Measurements from ENCODE around the gene STX18. TPM values are rescaled to one million over a fixed set of nuclear protein-coding genes. Genes with fewer than 3 reads are reported as not detected.

Gene STX18
- total RNA-seq, 4 donors from 2014 or later: 23.8 to 42.1 (median 27.2) TPM

DNA sequence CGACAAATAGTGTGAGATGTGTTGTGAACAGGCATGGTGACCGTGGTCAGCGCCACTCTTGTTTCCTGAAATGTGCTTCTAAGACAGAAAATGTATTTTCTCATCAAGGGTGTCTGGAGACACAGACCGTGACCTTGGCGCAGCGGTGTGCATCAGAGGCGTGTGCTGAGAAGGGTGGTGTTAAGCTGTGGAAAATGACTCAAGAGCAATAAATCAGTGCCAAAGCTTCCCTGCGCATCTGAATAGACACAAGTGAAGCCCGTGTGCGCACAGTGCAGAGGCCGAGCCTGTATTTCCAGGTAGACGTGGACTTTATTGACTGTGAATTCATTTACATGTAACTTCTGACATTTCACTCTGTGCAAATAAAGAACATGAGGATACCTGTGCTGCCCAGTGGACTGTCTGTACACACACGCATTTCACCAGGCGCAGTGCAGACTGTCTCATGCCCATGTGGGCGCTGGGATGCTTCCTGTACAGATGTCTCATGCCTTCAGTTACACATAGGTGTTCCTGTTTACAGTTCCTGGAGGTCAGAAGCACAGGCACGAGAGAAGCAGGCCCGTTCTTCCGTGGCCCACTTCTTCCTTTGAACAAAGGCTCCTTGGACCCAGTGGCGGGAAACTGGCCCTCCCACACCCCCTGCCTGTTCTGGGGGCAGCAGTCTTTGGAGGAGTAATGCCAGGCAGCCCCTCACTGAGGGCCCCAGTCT is 123.0 kb downstream of the STX18 start:
- Histone ChIP-seq H3K9me3 (no peaks in the 10 kb centered on the region), H3K36me3 (peaks cover 33 to 40% of the 10 kb centered on the region in 2 donors), H3K27me3 (no peaks in the 10 kb centered on the region), H3K27ac (no peak overlapping the region), H3K4me1 (no peaks in the 10 kb centered on the region), H3K4me3 (replicated peaks in 1 of 3) (no peak overlapping the region)
- no peak for DNase-seq
- intact Hi-C loops (cut with DNase I): no loop called here
- TF ChIP-seq POLR2A (IDR thresholded peaks at IDR 0.05): no peak
- TF ChIP-seq, protein P1, sequence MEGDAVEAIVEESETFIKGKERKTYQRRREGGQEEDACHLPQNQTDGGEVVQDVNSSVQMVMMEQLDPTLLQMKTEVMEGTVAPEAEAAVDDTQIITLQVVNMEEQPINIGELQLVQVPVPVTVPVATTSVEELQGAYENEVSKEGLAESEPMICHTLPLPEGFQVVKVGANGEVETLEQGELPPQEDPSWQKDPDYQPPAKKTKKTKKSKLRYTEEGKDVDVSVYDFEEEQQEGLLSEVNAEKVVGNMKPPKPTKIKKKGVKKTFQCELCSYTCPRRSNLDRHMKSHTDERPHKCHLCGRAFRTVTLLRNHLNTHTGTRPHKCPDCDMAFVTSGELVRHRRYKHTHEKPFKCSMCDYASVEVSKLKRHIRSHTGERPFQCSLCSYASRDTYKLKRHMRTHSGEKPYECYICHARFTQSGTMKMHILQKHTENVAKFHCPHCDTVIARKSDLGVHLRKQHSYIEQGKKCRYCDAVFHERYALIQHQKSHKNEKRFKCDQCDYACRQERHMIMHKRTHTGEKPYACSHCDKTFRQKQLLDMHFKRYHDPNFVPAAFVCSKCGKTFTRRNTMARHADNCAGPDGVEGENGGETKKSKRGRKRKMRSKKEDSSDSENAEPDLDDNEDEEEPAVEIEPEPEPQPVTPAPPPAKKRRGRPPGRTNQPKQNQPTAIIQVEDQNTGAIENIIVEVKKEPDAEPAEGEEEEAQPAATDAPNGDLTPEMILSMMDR (IDR thresholded peaks at IDR 0.05): no peak
- 83 to 87% methylated on average over 19 of the region's 19 CpGs for WGBS, 2 donors

DNA sequence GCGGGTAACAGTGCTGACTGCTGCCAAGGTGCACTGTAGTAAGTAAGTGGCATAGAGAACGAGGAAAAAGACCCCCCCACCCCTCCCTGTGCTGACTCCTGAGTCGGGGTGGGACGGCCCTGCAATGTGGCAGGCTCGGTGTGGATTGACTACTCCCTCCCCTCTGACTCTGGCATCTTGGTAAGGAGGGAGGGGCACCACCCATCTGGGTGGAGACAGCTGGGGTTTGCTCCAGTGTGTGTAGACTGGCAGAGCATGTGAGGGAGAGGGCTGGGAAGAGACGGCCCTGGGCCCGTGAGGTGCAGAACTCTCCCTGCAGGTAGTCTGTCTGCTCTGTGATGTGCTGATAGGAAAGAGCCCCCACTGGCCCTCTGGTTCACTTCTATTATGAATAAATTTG is 124.0 kb downstream of the STX18 start:
- Histone ChIP-seq H3K27me3 (no peaks in the 10 kb centered on the region), H3K9me3 (no peaks in the 10 kb centered on the region), H3K4me1 (no peaks in the 10 kb centered on the region), H3K4me3 (replicated peaks in 1 of 3) (no peak overlapping the region), H3K36me3 (peaks cover 32 to 40% of the 10 kb centered on the region in 2 donors), H3K27ac (no peak overlapping the region)
- 72% methylated on average over 4 to 7 of the region's 7 CpGs for WGBS, 2 donors
- intact Hi-C loops (cut with DNase I): no loop called here
- TF ChIP-seq, protein P1 (IDR thresholded peaks at IDR 0.05): no peak
- no peak for TF ChIP-seq POLR2A (IDR thresholded peaks at IDR 0.05)
- DNase-seq: no peak

DNA sequence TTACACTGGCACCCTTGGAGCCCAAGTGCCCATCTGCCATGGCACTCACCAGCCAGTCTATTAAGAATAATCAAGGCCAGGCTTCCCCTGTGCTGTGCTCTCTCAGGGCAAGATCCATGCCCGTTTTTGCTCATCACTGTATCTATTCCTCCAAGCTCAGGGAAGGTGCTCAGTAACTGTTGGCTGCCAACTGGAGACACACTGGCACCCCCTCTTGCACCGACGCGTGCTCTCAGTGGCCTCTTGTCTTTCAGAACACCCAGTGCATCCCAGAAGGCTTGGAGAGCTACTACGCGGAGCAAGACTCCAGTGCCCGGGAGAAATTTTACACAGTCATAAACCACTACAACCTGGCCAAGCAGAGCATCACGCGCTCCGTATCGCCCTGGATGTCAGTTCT is 124.9 kb downstream of the STX18 start:
- no peaks in the 10 kb centered on the region for H3K4me1 ChIP-seq
- H3K4me3 ChIP-seq (replicated peaks in 1 of 3): no peak overlapping the region
- 90 to 94% methylated on average over 11 of the region's 11 CpGs for WGBS, 2 donors
- H3K36me3 ChIP-seq: peaks cover 27 to 38% of the 10 kb centered on the region in 2 donors
- DNase-seq: no peak
- intact Hi-C loops (cut with DNase I): no loop called here
- H3K27me3 ChIP-seq: no peaks in the 10 kb centered on the region
- TF ChIP-seq, protein P1 (IDR thresholded peaks at IDR 0.05): no peak
- no peak for TF ChIP-seq POLR2A (IDR thresholded peaks at IDR 0.05)
- no peaks in the 10 kb centered on the region for H3K9me3 ChIP-seq
- no peak overlapping the region for H3K27ac ChIP-seq

DNA sequence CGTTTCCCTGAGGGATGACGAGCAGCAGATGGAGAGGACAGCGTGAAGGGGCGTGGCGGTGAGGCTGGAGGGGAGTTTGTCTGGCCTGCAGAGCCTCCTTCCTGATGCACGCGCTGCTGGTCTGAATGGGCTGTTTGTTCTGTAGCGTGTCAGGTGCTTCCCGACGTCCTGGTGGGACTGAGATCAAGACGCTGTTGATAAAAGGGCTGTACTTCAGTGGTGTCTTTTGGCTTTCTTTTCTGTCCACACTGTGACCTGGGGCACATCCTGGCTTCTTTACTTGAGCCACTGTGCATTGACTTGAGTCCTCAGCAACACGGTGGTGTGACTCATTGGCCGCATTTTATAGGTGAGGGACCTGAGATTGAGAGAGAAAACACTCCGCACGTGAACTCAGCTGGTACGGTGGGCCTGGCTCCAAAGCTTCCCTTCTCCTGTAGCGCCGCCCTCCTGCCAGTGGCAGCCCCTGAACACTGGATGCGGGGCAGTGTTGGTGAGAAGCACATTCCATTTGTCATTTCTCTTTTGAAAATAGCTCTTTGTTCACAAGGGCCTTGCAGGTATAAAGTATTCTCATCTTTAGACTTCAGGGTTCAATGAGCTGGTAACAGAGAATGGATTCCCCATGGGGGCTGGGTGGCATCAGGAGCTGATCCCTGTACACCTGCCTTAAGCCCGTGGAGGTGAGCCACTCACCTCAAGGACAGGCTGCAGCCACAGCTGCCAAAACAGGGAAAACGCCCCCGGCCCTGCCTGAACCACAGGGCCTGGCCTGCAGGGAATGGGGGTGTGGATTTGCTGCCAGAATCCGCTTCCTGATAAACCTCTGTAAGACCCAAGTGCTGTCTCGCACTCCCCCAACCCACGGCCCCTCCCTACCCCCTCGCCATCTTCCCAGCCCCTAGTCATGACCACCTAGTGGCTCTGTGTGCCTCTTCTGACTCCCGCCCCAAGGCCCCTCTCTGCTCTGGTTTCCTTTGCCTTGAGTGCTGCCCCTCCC is 125.7 kb downstream of the STX18 start:
- no peaks in the 10 kb centered on the region for H3K9me3 ChIP-seq
- intact Hi-C loops (cut with DNase I): no loop called here
- H3K36me3 ChIP-seq: peaks cover 23 to 29% of the 10 kb centered on the region in 2 donors
- H3K4me1 ChIP-seq: no peaks in the 10 kb centered on the region
- no peak overlapping the region for H3K27ac ChIP-seq
- peak in 1 of 2 donors; percentile 30 for DNase-seq
- no peak overlapping the region for H3K4me3 ChIP-seq (replicated peaks in 1 of 3)
- no peaks in the 10 kb centered on the region for H3K27me3 ChIP-seq
- TF ChIP-seq POLR2A (IDR thresholded peaks at IDR 0.05): no peak
- 71 to 79% methylated on average over 25 to 27 of the region's 27 CpGs for WGBS, 2 donors

DNA sequence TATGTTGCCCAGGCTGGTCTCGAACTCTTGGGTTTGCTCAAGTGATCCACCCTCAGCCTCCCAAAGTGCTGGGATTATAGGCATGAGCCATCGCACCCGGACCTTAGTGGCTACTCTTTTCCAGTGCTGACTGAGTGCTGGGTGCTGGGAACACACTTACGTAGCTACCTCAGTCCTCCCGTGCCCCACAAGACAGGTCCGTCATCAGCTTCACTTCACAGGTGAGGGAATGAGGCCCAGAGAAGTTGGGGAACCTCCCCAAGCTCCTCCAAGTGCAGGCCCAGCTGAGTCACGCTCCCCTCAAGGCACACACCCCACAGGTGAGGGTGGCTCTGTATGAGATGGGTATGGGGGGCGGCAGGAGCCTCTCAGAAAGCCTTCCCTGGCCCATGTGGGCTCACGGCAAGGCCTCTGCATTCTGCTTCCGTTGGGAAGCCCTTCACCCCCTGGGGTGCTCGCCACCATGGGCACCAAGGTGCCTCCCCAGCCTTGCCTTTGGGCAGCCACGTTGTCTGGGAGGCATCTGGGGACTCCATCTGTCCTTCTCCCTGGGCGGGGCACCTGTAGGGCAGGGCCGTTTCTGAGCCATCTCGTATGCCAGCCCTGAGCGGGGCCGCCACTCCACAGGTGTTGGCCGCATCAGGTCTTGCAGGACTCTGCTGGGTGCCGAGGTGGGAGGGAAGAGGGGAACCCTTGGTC is 126.6 kb downstream of the STX18 start:
- no peak overlapping the region for H3K27ac ChIP-seq
- H3K36me3 ChIP-seq: peaks cover 17 to 21% of the 10 kb centered on the region in 2 donors
- 93 to 99% methylated on average over 16 of the region's 19 CpGs for WGBS, 2 donors
- H3K9me3 ChIP-seq: no peaks in the 10 kb centered on the region
- no peak for TF ChIP-seq POLR2A (IDR thresholded peaks at IDR 0.05)
- TF ChIP-seq, protein P1 (IDR thresholded peaks at IDR 0.05): no peak
- no peak overlapping the region for H3K4me3 ChIP-seq (replicated peaks in 1 of 3)
- DNase-seq: no peak
- no peaks in the 10 kb centered on the region for H3K27me3 ChIP-seq
- intact Hi-C loops (cut with DNase I): no loop called here
- H3K4me1 ChIP-seq: no peaks in the 10 kb centered on the region

Data from thyroid gland (tissue), 4 donors.